ENCODE data around the gene RPS6KA2. TPM values are rescaled to one million over a fixed set of nuclear protein-coding genes. Genes with fewer than 3 reads are reported as not detected.

RPS6KA2 gene
- total RNA-seq, 1 experiment from 2014 or later = 12.3 TPM

DNA sequence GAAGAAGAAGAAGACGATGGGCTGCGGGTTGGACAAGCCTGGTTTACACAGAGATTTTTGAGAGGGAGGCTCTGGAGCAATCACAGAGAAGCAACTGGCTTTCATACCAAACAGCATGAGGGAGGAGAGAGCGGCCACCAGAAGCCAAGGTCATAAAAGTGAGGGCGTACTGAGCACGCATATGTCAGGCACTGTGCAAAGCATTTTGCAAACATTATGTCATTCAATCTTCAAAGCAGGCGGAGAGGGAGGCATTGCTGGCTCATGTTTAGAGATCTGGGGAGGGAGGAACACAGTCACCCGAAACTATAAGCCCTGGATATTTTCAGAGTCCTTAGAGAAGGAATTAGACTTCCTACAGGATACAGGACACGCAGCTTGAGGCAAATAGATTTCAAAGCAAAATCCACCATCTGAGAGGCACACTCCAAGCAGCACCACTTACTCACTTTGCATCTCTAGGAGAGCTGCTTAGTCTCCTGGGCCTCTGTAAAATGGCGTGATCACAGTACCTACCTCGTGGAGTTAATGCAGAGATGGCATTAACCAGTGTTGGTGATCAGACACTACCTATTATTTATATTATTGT, 65.2 kb downstream of the RPS6KA2 start:
- H3K4me1 ChIP-seq (ENCODE audit: insufficient read depth, low read length) = peaks cover 5% of the 10 kb centered on the region; the same call in 1 of the 2 replicates
- DNase-seq = no peak
- Mint-ChIP-seq H3K27me3 (ENCODE audit: low read depth) (no peaks in the 10 kb centered on the region), H3K4me3 (no peak overlapping the region), H3K9me3 (no peaks in the 10 kb centered on the region; a peak in 1 of 5 replicates), H3K4me1 (peaks cover 20 to 26% of the 10 kb centered on the region in 2 experiments), H3K27ac (no peak overlapping the region; a peak in 1 of 7 replicates), H3K36me3 (ENCODE audit: insufficient read depth in 1 of 3, low read depth in 3 of 3) (no peaks in the 10 kb centered on the region; a peak in 1 of 7 replicates)
- H2BK120ac ChIP-seq (ENCODE audit: low read depth, low read length, poor library complexity, severe bottlenecking) = no peak overlapping the region
- no peak overlapping the region for H3K14ac ChIP-seq (ENCODE audit: insufficient read depth, low read length)
- H2BK20ac ChIP-seq (ENCODE audit: low read depth, low read length, poor library complexity, severe bottlenecking) = no peak overlapping the region
- no peak overlapping the region for H2BK15ac ChIP-seq (ENCODE audit: low read depth, low read length)
- no peak overlapping the region for H3K18ac ChIP-seq (ENCODE audit: insufficient read length, low read depth, low read length)
- H3K23ac ChIP-seq (ENCODE audit: insufficient read length, low read depth, low read length) = no peak overlapping the region
- H4K91ac ChIP-seq (ENCODE audit: insufficient read length, low read depth, low read length) = no peak overlapping the region
- H3T11ph ChIP-seq (ENCODE audit: low read length) = no peak overlapping the region
- H3K79me1 ChIP-seq (ENCODE audit: insufficient read depth, low read depth, low read length, poor library complexity, severe bottlenecking) = no peaks in the 10 kb centered on the region
- H3K9me3 ChIP-seq (ENCODE audit: control insufficient read depth, low read depth, low read length) = no peaks in the 10 kb centered on the region
- no peak overlapping the region for H2AK5ac ChIP-seq (ENCODE audit: insufficient read length, low read length)
- no peak overlapping the region for H3K9ac ChIP-seq (ENCODE audit: extremely low read depth, insufficient read length, low read length)
- no CpG with 5 or more reads among the region's 10 CpGs for WGBS (ENCODE audit: extremely low coverage, insufficient read length, low lambda C conversion rate)
- H2BK12ac ChIP-seq (ENCODE audit: insufficient read length, low read depth, low read length) = no peak overlapping the region
- no peak overlapping the region for H2AFZ ChIP-seq (ENCODE audit: low read length)
- H3K56ac ChIP-seq (ENCODE audit: insufficient read length, low read depth, low read length) = no peak overlapping the region
- TF ChIP-seq, protein P1, sequence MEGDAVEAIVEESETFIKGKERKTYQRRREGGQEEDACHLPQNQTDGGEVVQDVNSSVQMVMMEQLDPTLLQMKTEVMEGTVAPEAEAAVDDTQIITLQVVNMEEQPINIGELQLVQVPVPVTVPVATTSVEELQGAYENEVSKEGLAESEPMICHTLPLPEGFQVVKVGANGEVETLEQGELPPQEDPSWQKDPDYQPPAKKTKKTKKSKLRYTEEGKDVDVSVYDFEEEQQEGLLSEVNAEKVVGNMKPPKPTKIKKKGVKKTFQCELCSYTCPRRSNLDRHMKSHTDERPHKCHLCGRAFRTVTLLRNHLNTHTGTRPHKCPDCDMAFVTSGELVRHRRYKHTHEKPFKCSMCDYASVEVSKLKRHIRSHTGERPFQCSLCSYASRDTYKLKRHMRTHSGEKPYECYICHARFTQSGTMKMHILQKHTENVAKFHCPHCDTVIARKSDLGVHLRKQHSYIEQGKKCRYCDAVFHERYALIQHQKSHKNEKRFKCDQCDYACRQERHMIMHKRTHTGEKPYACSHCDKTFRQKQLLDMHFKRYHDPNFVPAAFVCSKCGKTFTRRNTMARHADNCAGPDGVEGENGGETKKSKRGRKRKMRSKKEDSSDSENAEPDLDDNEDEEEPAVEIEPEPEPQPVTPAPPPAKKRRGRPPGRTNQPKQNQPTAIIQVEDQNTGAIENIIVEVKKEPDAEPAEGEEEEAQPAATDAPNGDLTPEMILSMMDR (conservative IDR thresholded peaks at IDR 0.05) = no peak
- H3K27ac ChIP-seq (ENCODE audit: insufficient read length, low read depth, low read length) = no peak overlapping the region
- H4K8ac ChIP-seq (replicated peaks; ENCODE audit: insufficient read length, low read depth, low read length) = no peak overlapping the region
- no peaks in the 10 kb centered on the region for H3K23me2 ChIP-seq (ENCODE audit: insufficient read length, low read depth, low read length, poor library complexity, severe bottlenecking)
- no peaks in the 10 kb centered on the region for H4K20me1 ChIP-seq (ENCODE audit: control insufficient read depth, insufficient read depth, insufficient read length)
- peaks cover 4% of the 10 kb centered on the region; the same call in 1 of the 2 replicates for H3K79me2 ChIP-seq (ENCODE audit: insufficient read depth, low read length)
- H3K27me3 ChIP-seq (ENCODE audit: insufficient read depth, low read length) = no peaks in the 10 kb centered on the region
- H3K4me2 ChIP-seq (ENCODE audit: insufficient read depth, insufficient read length, low read length) = no peak overlapping the region
- H3K4ac ChIP-seq (ENCODE audit: low read depth, low read length) = no peak overlapping the region
- H2BK5ac ChIP-seq (ENCODE audit: insufficient read length, low read length) = no peak overlapping the region
- H4K5ac ChIP-seq (ENCODE audit: insufficient read length, low read depth, low read length) = no peak overlapping the region
